K562 (cell line): Measurements from ENCODE around the gene ABCC6. TPM values are rescaled to one million over a fixed set of nuclear protein-coding genes. Genes with fewer than 3 reads are reported as not detected.

Experiments
- ATAC-seq: fragments of 200-7000 bp; cut with Tn5 transposase; 3 replicates; pipeline ENCODE4 v1.9.1; 2020; ENCODE audit warnings: moderate library complexity
- BruUV-seq: library from RNA; stranded (reverse); fragments of 400-500 nt; replicated peaks from 2 replicates; lab custom pipeline; 2021; lab: Mats Ljungman, UMichigan
- CTCF ChIA-PET: fragments of 300-600 bp; formaldehyde crosslinking; extraction: SDS; loops from one replicate; lab custom pipeline; 2021; ENCODE audit warnings: low intra/inter-chr PET ratio; lab: Yijun Ruan, JAX
- POLR2A ChIA-PET: fragments of 300-600, 350-650 bp; sonication (Branson Sonifier 250); formaldehyde crosslinking; extraction: SDS; loops from one replicate; lab custom pipeline; 2021; ENCODE audit warnings: antibody characterized with exemption, inconsistent platforms; lab: Yijun Ruan, JAX
- DNase-seq, 4 experiments: peaks; one replicate each; pipeline versions ENCODE4 v3.0.0 to v3.0.0-alpha.2; 2011 to 2018; ENCODE audit warnings: low spot score in 3 of 4, mixed read lengths in 3 of 4; ENCODE audit errors: extremely low read depth in 1 of 4
- FAIRE-seq: peaks from 2 replicates; lab custom pipeline; 2011; peaks lifted over from hg19 to GRCh38; lab: Jason Lieb, UNC
- H2AFZ ChIP-seq: 2 replicates; pipeline ENCODE4 v1.6.0; 2011; ENCODE audit warnings: low read depth, low read length, control low read depth, inconsistent platforms
- H3K27ac ChIP-seq: fragments of 200-600 bp; 3 replicates; pipeline ENCODE4 v1.8.0; 2011; ENCODE audit warnings: low read depth, mild to moderate bottlenecking, control low read depth, inconsistent platforms, low read length, moderate library complexity, mixed read lengths; ENCODE audit errors: extremely low read depth
- H3K27me3 ChIP-seq, 2 experiments: fragments of 300-600 bp in 1 of 2; 2 replicates in 1 of 2; 3 replicates in 1 of 2; pipeline versions ENCODE4 v1.6.0 to v1.8.0; 2011; ENCODE audit warnings: inconsistent platforms in 2 of 2, low read length in 2 of 2, mild to moderate bottlenecking in 1 of 2, mixed read lengths in 1 of 2, moderate library complexity in 1 of 2; ENCODE audit not compliant: control insufficient read depth in 2 of 2, insufficient read depth in 2 of 2
- H3K36me3 ChIP-seq: fragments of 300-600 bp; 3 replicates; pipeline ENCODE4 v1.8.0; 2011; ENCODE audit warnings: mild to moderate bottlenecking, low read length, inconsistent platforms; ENCODE audit not compliant: control insufficient read depth, insufficient read depth
- H3K4me1 ChIP-seq, 2 experiments: fragments of 200-600 bp in 1 of 2; replicated peaks in 1 of 2; 2 replicates in 1 of 2; 3 replicates in 1 of 2; pipeline versions ENCODE4 v1.5.1 to v1.8.0; 2011; ENCODE audit warnings: inconsistent platforms in 2 of 2, low read length in 2 of 2, mild to moderate bottlenecking in 1 of 2, mixed read lengths in 1 of 2, moderate library complexity in 1 of 2; ENCODE audit not compliant: control insufficient read depth in 2 of 2, insufficient read depth in 2 of 2
- H3K4me2 ChIP-seq: 2 replicates; pipeline ENCODE4 v1.6.1; 2011; ENCODE audit warnings: low read length, control low read depth, inconsistent platforms, mixed read lengths; ENCODE audit not compliant: insufficient read depth
- H3K4me3 ChIP-seq: fragments of 200-600 bp; sonication (generic), shearing (Covaris generic); 2 replicates; pipeline ENCODE4 v1.5.1; 2016; ENCODE audit warnings: control low read depth, inconsistent platforms
- H3K79me2 ChIP-seq: fragments of 200-600 bp; 3 replicates; pipeline ENCODE4 v1.8.0; 2011; ENCODE audit warnings: low read length, inconsistent platforms; ENCODE audit not compliant: control insufficient read depth, insufficient read depth
- H3K9ac ChIP-seq, 2 experiments: 2 replicates each; pipeline versions ENCODE4 v1.6.0 to v1.6.1; 2011; ENCODE audit warnings: low read depth in 2 of 2, low read length in 2 of 2, control low read depth in 1 of 2, inconsistent platforms in 1 of 2, mild to moderate bottlenecking in 1 of 2, mixed read lengths in 1 of 2; ENCODE audit not compliant: insufficient read depth in 1 of 2
- H3K9me1 ChIP-seq: one replicate; pipeline ENCODE4 v1.6.0; 2011; ENCODE audit warnings: inconsistent platforms, mild to moderate bottlenecking, low read length, moderate library complexity; ENCODE audit not compliant: control insufficient read depth, insufficient read depth
- H3K9me3 ChIP-seq: replicated peaks from 2 replicates; pipeline ENCODE4 v1.5.1; 2011; ENCODE audit warnings: low read depth, low read length, inconsistent platforms; ENCODE audit not compliant: control insufficient read depth, insufficient read depth
- H4K20me1 ChIP-seq: replicated peaks from 2 replicates; pipeline ENCODE4 v1.6.1; 2011; ENCODE audit warnings: low read length, inconsistent platforms, mixed read lengths; ENCODE audit not compliant: control insufficient read depth, insufficient read depth
- FOXA1 ChIP-seq: fragments of 450-650 bp; IDR thresholded peaks from 2 replicates; pipeline ENCODE4 v1.6.1; 2016; ENCODE audit warnings: mild to moderate bottlenecking, borderline replicate concordance
- GTF2B ChIP-seq: IDR thresholded peaks from 2 replicates; pipeline ENCODE4 v1.6.1; 2011; ENCODE audit not compliant: insufficient read length; ENCODE audit errors: extremely low read depth
- HMGXB4 ChIP-seq: sonication (generic); formaldehyde crosslinking; IDR thresholded peaks from 2 replicates; pipeline ENCODE4 v1.8.1; 2023; ENCODE audit warnings: mild to moderate bottlenecking, missing genetic modification reagents
- IRF9 ChIP-seq: fragments of 450-650 bp; IDR thresholded peaks from 2 replicates; pipeline ENCODE4 v1.6.1; 2016; ENCODE audit warnings: missing biosample characterization, missing genetic modification characterization
- NFATC3 ChIP-seq: fragments of 450-650 bp; IDR thresholded peaks from 2 replicates; pipeline ENCODE4 v1.6.1; 2017; ENCODE audit warnings: mild to moderate bottlenecking
- PML ChIP-seq: IDR thresholded peaks from 2 replicates; pipeline ENCODE4 v1.6.1; 2012; ENCODE audit warnings: low read length, inconsistent platforms
- ZFP30 ChIP-seq: fragments of 250-450 bp; sonication (Bioruptor Pico); IDR thresholded peaks from 2 replicates; pipeline ENCODE4 v1.8.0; 2022; ENCODE audit warnings: moderate library complexity, mild to moderate bottlenecking, inconsistent platforms, borderline replicate concordance
- ZFP36 ChIP-seq: fragments of 150-350 bp; IDR thresholded peaks from 2 replicates; pipeline ENCODE4 v1.6.1; 2018; ENCODE audit warnings: low read length, low read depth; ENCODE audit not compliant: partially characterized antibody
- ZNF140 ChIP-seq: fragments of 250-450 bp; sonication (Bioruptor Pico); IDR thresholded peaks from 2 replicates; pipeline ENCODE4 v1.8.0; 2021; ENCODE audit warnings: moderate library complexity, mild to moderate bottlenecking, inconsistent platforms
- WGBS: fragments of 100-300 bp; shearing (Covaris generic); methylation state at CpG from one replicate; pipeline ENCODE4 v1.1.6; 2016; ENCODE audit warnings: low coverage, mixed read lengths; ENCODE audit not compliant: insufficient coverage; ENCODE audit errors: missing lambda C conversion rate; 5-methylcytosine and 5-hydroxymethylcytosine counted together
- in situ Hi-C: fragments of 300-500 bp; cut with MboI; formaldehyde crosslinking; loops from 4 replicates; pipeline ENCODE4 v1.15.0; 2018; ENCODE audit warnings: inconsistent platforms, mixed read lengths
- intact Hi-C: fragments of 100-400 bp; cut with micrococcal nuclease; formaldehyde crosslinking; loops from 2 replicates; pipeline ENCODE4 v1.14.2; 2022
- polyA plus RNA-seq, 8 experiments: library from polyadenylated mRNA; depleted of rRNA in 4 of 8; stranded (reverse) in 5 of 8; unstranded in 3 of 8; fragments of >200 nt; fragmentation: Nextera tagmentation in 2 of 8; fragmentation: Illumina TruSeq in 1 of 8; extraction: Ambion mirVana in 2 of 8; extraction: Trizol in 1 of 8; gene quantifications; 2 replicates each; pipeline versions ENCODE4 v1.2.1 to v1.2.3, GENCODE V29; 2011 to 2014; ENCODE audit warnings: inconsistent platforms in 1 of 8, missing spikeins in 1 of 8
- total RNA-seq, 7 experiments: library from RNA; depleted of rRNA in 6 of 7; stranded (reverse); fragments of >200 nt in 6 of 7; fragmentation: Illumina TruSeq in 2 of 7; extraction: Trizol in 2 of 7; gene quantifications; 2 replicates each; pipeline versions ENCODE4 v1.2.1 to v1.2.3, GENCODE V29; 2011 to 2021; ENCODE audit warnings: low replicate concordance in 1 of 7

ABCC6 gene
- total and polyA plus RNA-seq, 9 of the 15 experiments (the other 6 are each of a cell fraction or from before 2014, with no cell fraction given), result 0.03 to 0.46 (median 0.07) TPM; not detected in 4

GRCh38 chr16:16100631-16101030 lies 122.7 kb downstream of the ABCC6 start:
- DNase-seq, result no peak
- Histone ChIP-seq H4K20me1 (no peaks in the 10 kb centered on the region), H3K36me3 (peaks cover 69% of the 10 kb centered on the region), H3K27ac (no peak overlapping the region), H3K4me1 (no peaks in the 10 kb centered on the region; a peak in 1 of 5 replicates), H3K4me2 (no peak overlapping the region), H3K9me1 (no peaks in the 10 kb centered on the region), H3K27me3 (no peaks in the 10 kb centered on the region), H2AFZ (no peak overlapping the region), H3K4me3 (no peak overlapping the region), H3K79me2 (no peaks in the 10 kb centered on the region), H3K9me3 (no peaks in the 10 kb centered on the region), H3K9ac (no peak overlapping the region)
- no peak for ATAC-seq
- no peak for FAIRE-seq
- POLR2A ChIA-PET, result no interaction called here
- CTCF ChIA-PET, result no interaction called here
- BruUV-seq, result no TSS peak
- in situ Hi-C loops (no loop called here), intact Hi-C loops (no loop called here)
- TF ChIP-seq FOXA1 (no peak), NFATC3 (no peak), HMGXB4 (CRISPR knock-in tag) (no peak), ZFP30 (CRISPR knock-in tag) (no peak), ZFP36 (no peak), ZNF140 (CRISPR knock-in tag) (no peak), PML (no peak), GTF2B (no peak), IRF9 (tag) (no peak)
- WGBS, result 91% methylated on average over 8 of the region's 8 CpGs
